SW480 (cell line): ENCODE measurements around the gene FGD3.
"Not testable (repeated sequence)": the region's sequence is repeated elsewhere in the genome, so short reads cannot be mapped to it uniquely, and the experiment has no call there.

Source experiments
- DNase-seq: peaks from one replicate; pipeline ENCODE4 v3.0.0-alpha.2; 2016; ENCODE audit warnings: low spot score

The FGD3 gene

GRCh38 chr9:93007529-93008058 lies 60.3 kb downstream of the FGD3 start:
- DNase-seq, result no peak

GRCh38 chr9:93008457-93008856 lies 61.1 kb downstream of the FGD3 start:
- no peak for DNase-seq

GRCh38 chr9:93009337-93010015 lies 62.2 kb downstream of the FGD3 start:
- no peak for DNase-seq

GRCh38 chr9:93010056-93010455 lies 62.7 kb downstream of the FGD3 start:
- no peak for DNase-seq

GRCh38 chr9:93010704-93011103 lies 63.4 kb downstream of the FGD3 start:
- no peak for DNase-seq

- no peak for DNase-seq
Measured at GRCh38 chr9:93011114-93011513, 63.8 kb downstream of the FGD3 start.

- DNase-seq, result no peak
Measured at GRCh38 chr9:93012963-93013855, 65.9 kb downstream of the FGD3 start.

GRCh38 chr9:93013856-93014582 lies 66.7 kb downstream of the FGD3 start:
- DNase-seq, result no peak

- DNase-seq, result not testable (repeated sequence)
Measured at GRCh38 chr9:93015190-93015589, 67.9 kb downstream of the FGD3 start.

GRCh38 chr9:93017621-93018020 lies 70.3 kb downstream of the FGD3 start:
- DNase-seq, result no peak

GRCh38 chr9:93020151-93020550 lies 72.8 kb downstream of the FGD3 start:
- no peak for DNase-seq

GRCh38 chr9:93020771-93021670 lies 73.7 kb downstream of the FGD3 start:
- peak; percentile 45 for DNase-seq

- DNase-seq, result no peak
Measured at GRCh38 chr9:93022066-93022465, 74.7 kb downstream of the FGD3 start.

- no peak for DNase-seq
Measured at GRCh38 chr9:93022721-93023520, 75.6 kb downstream of the FGD3 start.

- DNase-seq, result no peak
Measured at GRCh38 chr9:93023521-93023815, 76.1 kb downstream of the FGD3 start.

GRCh38 chr9:93024646-93024910 lies 77.3 kb downstream of the FGD3 start:
- no peak for DNase-seq

GRCh38 chr9:93024986-93025630 lies 77.8 kb downstream of the FGD3 start:
- no peak for DNase-seq

GRCh38 chr9:93025736-93026135 lies 78.4 kb downstream of the FGD3 start:
- no peak for DNase-seq

GRCh38 chr9:93026640-93027039 lies 79.3 kb downstream of the FGD3 start:
- DNase-seq, result no peak

- DNase-seq, result no peak
Measured at GRCh38 chr9:93027750-93028149, 80.4 kb downstream of the FGD3 start.
